Bronchial epithelial cell (primary cell): ENCODE results near the gene APOA4. TPM values are rescaled to one million over a fixed set of nuclear protein-coding genes. Genes with fewer than 3 reads are reported as not detected.
A peak's percentile ranks its signal among the peaks of the same experiment; 100 is the strongest.

Experiments
- DNase-seq: peaks from one replicate; pipeline ENCODE4 v3.0.0-alpha.2; 2010; ENCODE audit warnings: low read depth
- FAIRE-seq: peaks from 2 replicates; lab custom pipeline; 2011; peaks lifted over from hg19 to GRCh38; lab: Jason Lieb, UNC
- H3K27me3 ChIP-seq: 2 replicates; pipeline ENCODE4 v1.5.1; 2011; ENCODE audit warnings: low read length; ENCODE audit not compliant: control insufficient read depth, insufficient read depth
- H3K36me3 ChIP-seq: 2 replicates; pipeline ENCODE4 v1.5.1; 2011; ENCODE audit warnings: low read length; ENCODE audit not compliant: control insufficient read depth, insufficient read depth
- H3K4me3 ChIP-seq: 2 replicates; pipeline ENCODE4 v1.5.1; 2011; ENCODE audit warnings: mild to moderate bottlenecking, low read depth, low read length, control low read depth
- total RNA-seq: library from RNA; depleted of rRNA; stranded (reverse); fragments of >200 nt; gene quantifications from 2 replicates; pipeline ENCODE4 v1.2.1, GENCODE V29; 2014
- TF ChIP-seq, protein P1 (sequence below): IDR thresholded peaks from 2 replicates; pipeline ENCODE4 v1.5.1; 2011; ENCODE audit warnings: mild to moderate bottlenecking, moderate library complexity, low read length, control low read depth, inconsistent platforms; ENCODE audit not compliant: insufficient read depth, severe bottlenecking

Gene APOA4
- total RNA-seq, 1 donor from 2014 or later: not detected

DNA sequence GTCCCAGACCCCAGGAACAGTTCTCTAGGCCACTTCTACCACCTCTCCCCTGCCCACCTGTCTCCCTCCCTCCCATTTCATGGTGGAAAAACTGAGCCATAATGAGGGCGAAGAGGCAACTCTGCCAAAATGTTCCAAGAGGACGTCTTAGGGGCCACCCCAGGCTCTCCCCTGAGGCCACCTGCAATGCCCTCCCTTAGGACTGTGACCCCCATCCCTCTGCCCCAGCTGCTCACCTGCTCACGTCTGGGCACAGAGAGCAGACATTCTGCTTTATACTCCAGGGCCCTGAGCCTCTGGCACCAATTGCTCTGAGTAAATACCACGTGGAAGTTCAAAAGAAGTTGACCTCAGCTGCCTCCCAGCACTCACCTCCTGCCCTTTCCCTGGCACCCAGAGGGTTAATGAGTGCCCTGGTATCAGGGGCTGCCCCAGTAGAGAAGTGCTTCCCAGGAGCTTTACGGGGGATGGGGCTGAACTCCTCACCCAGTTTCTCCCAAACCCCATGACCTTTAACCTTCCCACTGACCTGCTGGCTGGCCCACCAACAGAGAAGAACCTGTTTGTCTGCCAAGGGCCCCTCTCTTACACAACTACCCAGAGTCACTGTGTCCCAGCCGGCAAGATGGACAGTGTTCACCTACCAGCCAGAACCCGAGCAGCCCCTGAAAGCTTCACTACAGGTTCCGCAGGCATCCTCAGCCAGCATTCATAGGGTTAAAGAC lies 30.8 kb downstream of the APOA4 start:
- Histone ChIP-seq H3K36me3 (no peaks in the 10 kb centered on the region), H3K27me3 (no peaks in the 10 kb centered on the region), H3K4me3 (no peak overlapping the region)
- FAIRE-seq (no peak), DNase-seq (no peak)
- TF ChIP-seq, protein P1, sequence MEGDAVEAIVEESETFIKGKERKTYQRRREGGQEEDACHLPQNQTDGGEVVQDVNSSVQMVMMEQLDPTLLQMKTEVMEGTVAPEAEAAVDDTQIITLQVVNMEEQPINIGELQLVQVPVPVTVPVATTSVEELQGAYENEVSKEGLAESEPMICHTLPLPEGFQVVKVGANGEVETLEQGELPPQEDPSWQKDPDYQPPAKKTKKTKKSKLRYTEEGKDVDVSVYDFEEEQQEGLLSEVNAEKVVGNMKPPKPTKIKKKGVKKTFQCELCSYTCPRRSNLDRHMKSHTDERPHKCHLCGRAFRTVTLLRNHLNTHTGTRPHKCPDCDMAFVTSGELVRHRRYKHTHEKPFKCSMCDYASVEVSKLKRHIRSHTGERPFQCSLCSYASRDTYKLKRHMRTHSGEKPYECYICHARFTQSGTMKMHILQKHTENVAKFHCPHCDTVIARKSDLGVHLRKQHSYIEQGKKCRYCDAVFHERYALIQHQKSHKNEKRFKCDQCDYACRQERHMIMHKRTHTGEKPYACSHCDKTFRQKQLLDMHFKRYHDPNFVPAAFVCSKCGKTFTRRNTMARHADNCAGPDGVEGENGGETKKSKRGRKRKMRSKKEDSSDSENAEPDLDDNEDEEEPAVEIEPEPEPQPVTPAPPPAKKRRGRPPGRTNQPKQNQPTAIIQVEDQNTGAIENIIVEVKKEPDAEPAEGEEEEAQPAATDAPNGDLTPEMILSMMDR: no peak

DNA sequence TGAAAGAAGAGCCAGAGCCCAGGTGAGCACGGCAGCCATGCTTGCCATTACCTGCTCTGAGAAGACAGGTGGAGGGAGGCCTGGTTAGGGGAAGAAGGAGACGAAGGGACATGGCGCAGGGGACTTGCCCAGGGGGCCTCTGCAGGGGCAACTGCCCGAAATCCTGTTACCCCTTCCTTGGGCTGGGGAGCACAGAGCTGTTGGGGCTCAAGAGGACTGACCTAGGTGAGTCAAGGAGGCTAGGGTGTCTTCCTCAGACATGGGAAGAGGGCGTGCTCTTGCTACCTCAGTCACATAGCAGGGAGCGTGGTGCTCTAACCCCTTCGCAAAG lies 31.3 kb downstream of the APOA4 start, which contains the start of gene APOA5:
APOA5 (minus strand) TSS at position 67 of the 331 bp plus-strand sequence; CDS start at position 48, 19 bp downstream.
- Histone ChIP-seq H3K36me3 (no peaks in the 10 kb centered on the region), H3K4me3 (no peak within 1 kb of the TSS), H3K27me3 (no peaks in the 10 kb centered on the region)
- no peak for DNase-seq
- no peak for FAIRE-seq
- TF ChIP-seq, protein P1: no peak

DNA sequence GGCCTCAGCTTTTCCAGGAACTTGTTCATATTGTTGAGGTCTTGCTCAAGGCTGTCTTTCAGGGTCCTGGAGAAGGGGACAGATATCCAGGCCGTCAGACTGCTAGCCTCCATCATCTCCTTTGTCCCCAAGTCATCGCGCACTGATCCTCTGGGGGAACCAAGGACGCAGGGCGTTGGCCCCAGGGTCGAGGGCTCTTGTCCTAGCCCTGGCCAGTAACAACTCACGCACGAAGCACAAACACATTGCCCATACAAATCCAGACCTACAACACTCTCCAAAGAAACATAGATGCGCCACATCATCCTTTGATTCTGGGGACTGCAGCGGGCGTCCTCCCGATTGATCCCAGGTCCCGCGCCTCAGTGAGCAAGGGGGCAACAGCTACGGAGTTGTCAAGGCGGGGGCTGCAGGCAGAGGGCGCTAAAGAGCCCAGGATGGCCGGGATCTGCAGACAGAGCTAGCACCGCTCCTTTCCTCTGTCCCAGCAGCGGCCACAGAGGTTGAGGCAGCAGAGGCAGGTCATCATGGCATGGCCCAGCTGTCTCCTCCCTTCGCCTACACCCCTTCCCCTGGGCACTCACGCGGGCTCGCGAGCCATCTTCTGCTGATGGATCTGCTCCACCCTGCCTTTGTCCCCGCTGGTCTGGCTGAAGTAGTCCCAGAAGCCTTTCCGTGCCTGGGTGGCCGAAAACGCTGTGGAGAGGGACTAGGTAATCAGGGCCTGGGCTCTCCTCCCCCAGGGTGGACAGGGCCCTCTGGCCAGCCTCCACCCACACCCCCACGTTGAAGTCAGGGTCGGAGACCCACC lies 31.9 kb downstream of the APOA4 start:
- TF ChIP-seq, protein P1: peak; percentile 98
- DNase-seq (peak; percentile 42), FAIRE-seq (no peak)
- no peaks in the 10 kb centered on the region for H3K27me3 ChIP-seq
- H3K4me3 ChIP-seq: no peak overlapping the region
- peaks cover 2% of the 10 kb centered on the region for H3K36me3 ChIP-seq

DNA sequence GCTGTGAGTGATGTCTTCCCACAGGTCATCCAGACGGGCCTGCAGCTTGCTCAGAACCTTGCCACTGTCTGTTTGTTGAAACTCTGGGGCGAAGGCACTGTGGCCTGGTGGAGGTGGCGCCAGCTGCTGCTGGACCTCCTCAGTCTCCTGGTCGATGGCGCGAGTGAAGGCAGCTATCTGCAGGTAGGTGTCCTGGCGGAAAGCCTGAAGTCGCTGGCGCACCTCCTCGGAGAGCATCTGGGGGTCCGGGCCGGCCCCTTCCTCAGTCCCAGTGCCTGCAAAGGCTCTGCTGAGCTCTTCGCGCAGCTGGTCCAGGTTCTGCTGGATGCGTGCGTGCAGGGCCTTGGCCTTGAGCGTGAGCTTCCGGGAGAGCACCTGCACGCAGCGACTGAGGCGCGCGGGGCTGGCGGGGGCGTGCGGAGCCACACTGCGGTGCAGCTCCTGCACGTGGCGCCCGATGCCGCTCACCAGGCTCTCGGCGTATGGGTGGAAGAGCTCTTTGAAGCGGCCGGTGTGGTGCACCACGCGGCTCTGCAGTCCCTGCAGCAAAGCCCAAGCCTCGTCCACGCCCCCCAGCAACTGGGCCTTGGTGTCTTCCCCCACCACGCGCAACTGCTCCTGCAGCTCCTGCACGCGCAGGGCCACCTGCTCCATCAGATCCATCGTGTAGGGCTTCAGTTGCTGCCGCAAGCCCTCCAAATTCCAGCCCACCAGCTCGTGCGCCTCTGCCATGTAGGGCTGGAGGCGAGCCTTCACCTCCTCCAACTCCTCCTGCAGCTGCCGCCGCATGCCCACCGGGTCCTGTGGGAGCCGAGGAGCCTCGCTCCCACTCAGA lies 32.7 kb downstream of the APOA4 start:
- no peak overlapping the region for H3K4me3 ChIP-seq
- TF ChIP-seq, protein P1: no peak
- DNase-seq (no peak), FAIRE-seq (no peak)
- peaks cover 6% of the 10 kb centered on the region for H3K36me3 ChIP-seq
- H3K27me3 ChIP-seq: no peaks in the 10 kb centered on the region

DNA sequence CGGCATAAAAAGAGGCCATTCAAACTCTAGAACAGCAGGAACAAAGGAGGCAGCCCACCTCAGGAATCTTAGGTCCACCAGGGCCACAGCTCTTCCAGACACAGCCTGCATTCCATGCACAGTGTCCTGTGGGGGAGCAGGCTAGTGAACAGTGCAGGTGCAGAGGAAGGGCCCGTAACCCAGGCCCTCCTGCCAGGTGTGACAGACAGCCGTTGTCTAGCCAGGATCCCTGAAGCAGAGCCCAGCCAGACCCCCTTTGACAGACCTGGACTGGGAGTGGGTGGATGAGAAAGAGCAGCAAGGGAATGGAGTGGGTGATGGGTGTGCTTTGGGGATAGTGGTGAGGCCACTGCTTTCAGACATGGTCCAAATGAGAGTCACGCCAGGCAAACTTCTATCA lies 34.1 kb downstream of the APOA4 start:
- peaks cover 17% of the 10 kb centered on the region for H3K36me3 ChIP-seq
- DNase-seq (no peak), FAIRE-seq (no peak)
- H3K27me3 ChIP-seq: no peaks in the 10 kb centered on the region
- H3K4me3 ChIP-seq: no peak overlapping the region
- TF ChIP-seq, protein P1: no peak
